Measurements from ENCODE around the gene ZBTB20. TPM values are rescaled to one million over a fixed set of nuclear protein-coding genes. Genes with fewer than 3 reads are reported as not detected.

ZBTB20 gene
- polyA plus RNA-seq, 12 donors = 1.6 to 20.0 (median 3.3) TPM

DNA sequence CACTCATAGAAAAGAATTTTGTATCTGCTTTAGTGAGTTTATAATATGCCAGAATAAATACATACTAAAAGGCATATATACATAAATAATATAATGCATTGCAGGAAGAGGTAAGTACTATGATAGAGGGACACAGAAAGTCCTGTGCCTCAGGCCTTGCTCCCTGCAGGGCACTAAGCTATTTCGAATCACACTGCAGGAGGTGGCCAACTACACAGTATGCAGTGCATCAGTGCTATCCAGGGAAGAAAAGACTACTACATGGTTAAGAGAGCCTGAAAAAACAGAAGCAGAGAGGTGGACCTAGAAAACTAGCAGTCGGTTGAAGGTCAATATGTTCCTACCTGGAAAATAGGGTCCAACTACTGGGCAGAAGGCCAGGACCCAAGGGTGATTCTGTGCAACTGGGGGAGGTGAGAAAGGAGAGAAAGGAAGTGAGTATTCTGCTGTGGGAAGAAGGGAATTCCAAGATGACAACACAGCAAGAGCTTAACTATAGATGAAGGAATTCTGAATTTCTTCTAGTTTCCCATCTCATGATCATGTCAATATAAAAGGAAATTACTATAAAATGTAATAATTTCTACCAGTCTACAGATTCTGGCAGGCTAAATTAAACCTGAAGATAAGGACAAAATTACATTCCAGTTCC is 218.0 kb downstream of the ZBTB20 start:
- DNase-seq = no peak

DNA sequence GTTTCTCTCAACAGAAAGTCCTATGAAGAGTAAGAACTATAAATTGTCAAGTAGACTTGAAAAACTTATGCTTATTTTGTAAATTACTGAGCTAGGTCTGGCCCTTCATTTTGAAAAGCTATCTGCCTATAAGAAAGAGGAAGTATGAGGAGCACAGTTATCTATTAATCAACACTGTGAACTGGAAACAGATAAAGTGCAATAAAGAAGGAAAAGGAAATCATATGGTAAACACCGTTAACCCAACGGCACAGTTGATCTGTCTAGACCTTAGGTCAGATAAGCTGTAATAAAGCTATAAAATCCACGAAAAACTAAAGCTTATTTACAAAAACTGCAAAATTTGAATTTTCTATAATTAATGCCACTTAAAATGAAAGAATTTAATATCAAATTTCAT is 242.5 kb downstream of the ZBTB20 start:
- no peak for DNase-seq

DNA sequence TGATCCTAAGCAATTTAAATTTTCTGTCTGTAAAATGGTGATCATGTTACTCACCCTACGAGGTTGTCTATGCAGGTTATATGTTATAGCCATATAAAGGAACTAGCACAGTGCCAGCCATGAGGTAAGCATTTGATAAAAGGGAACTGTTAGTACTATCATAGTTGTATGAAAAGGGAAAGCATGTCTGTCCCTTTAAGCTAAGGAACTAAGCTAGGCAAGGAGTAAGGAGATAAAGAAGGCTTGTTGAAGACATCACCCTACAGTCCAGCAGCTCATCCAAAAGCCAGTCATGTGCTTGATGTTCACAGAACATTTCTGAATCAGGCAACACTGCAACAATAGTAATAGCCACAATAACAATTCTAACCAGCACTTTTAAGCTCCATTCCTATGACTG is 243.9 kb downstream of the ZBTB20 start:
- DNase-seq = no peak

DNA sequence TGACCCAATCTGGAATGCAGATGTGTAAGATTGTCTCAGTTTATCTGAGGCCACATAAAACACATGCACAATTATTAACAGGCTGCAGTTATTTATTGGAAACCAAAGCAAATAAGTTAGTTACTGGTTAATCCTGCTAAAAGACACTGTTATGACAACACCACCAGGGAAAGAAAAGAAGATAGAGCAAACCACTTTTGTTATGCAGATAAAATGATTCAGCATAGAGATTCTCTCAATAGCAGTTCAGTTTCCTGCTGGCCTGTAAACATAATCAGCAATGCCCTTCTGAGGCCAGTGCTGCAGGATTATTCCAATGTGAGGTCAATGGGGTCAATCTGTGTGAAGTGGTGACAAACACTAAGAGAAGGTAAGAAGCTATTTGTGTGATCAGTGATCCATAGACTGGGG is 244.4 kb downstream of the ZBTB20 start:
- no peak for DNase-seq

DNA sequence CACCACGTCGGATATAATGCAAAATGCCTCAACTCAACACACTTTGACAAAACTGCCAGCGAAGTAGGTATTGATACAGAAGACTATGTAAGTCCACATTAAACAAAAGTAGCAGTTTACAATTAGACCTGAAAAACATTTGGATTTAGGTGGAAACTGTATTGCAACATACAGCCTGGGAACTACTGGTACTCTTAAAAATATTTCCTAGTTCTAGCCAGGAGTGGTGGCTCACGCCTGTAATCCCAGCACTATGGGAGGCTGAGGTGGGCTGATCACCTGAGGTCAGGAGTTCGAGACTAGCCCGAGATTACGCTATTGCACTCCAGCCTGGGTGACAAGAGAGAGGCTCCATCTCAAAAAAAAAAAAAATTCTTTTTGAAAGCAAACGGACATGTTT is 246.2 kb downstream of the ZBTB20 start:
- DNase-seq = no peak

DNA sequence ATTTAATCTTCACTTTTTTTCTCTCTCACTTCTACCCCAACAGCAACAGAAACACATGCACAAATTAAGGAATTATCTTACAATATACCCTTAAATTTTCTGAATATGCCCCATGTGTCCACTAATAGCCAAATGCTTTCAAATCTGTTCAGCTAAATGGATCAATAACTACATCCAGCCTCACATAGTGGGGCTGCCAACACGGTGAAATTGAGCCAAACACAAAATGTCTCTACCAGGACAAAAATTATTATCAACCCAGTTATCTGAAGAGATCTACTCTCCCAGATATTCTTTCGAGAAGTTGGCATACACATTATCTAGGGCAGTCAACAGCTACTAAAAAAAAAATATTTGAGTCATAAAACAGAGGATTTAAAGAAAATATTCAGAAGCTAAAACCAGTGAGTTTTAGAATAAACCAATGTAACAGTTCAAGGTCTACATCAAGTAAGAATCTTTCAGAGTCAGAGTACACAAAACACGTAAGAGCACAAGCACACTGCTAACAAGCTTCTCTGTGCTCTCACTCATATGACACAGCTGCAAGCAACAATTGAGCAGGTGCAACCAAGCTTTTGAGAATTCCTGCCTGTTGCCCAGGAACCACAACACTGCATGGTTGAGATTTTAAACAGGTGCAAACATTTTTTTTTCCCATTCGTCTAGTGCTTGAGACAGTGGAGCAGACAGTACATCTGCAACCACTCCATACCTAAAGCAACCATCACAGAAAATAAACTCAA is 247.7 kb downstream of the ZBTB20 start:
- no peak for DNase-seq

DNA sequence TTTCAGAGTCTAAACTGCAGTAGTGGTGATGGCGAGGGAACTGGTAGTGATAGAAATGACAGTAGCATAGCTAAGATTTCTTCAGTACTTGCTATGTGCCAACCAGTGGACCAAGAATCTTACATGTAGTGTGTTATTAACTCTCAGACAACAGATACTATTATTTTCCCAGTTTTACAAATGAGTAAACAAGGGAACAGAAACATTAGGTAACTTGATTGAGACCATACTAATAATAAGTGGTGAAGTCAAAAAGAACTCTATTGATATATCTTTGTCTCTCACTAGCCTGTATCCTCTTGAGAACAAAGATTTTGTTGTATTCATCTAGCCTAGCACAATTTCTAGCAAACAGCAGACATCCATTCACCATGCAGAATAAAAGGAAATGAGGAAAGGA is 250.1 kb downstream of the ZBTB20 start:
- no peak for DNase-seq

DNA sequence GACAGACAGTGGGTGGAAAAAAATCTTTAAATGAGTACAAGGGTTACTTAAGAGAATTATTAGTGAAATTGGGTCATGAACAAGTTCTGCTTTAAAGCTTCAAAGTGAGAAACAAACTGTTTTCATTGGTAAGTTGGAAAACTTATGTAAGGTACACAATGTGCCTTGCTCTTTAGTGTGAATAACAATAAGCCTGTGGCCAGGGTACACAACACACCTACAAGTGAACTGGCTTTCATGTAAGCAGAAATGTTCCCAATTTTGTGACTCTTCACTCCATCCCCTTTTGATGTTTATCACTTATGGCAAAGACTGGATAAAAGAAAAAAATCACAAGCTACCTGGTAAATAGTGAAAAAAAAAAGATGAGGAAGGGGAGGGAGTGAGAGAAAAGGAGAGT is 253.7 kb downstream of the ZBTB20 start:
- DNase-seq = no peak

DNA sequence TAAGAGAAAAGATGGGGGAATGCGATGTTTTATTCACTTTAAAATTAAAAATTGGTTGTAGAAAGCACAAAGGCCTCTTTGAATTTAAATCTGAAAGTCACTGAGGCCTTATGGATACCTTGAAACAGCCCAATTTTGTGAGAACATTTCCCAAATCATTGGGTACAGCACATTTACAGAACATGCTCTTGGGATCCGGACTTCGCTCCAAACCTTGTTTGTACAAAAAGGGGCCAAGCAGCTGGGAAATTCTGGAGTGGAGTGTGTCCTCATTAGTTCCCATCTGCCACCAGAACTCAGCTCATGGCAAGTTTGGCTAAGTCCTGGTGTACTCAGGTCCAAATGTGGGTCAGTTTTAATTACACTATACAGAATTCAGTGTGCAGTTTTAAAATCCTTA is 254.2 kb downstream of the ZBTB20 start:
- DNase-seq = no peak

DNA sequence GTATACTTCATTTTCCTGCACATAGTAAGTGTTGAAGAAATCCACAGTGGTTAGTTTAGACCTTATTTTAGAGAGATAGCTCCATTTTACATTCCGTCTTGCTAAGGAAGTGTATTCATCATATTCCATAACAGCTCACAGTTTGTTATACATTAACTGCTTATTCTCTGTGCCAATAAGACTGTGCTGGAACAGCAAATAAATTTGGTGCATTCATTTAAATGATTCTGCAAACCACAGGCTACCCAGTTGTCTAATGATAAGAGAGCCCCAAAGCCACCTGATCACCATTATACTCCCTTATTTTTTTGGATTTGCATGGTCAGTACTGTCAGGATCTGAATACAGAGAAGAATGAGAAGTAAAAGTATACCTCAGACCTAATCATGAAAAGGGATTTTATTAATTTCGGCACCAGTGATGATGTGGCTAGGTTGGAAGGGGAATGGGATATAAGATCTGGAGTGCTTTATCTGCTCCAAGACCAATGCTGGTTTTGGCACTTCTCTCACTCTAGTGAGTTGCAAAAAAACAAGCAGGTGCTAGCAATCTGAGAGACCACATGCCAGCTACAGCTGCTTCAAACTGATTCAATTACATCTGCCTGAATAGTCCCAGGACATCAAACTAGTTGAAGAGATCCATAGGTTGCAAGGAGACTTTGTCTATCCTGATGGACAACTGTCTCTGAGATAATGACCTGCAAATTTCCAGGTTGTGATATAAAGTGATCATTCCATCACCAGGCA is 254.8 kb downstream of the ZBTB20 start:
- no peak for DNase-seq

DNA sequence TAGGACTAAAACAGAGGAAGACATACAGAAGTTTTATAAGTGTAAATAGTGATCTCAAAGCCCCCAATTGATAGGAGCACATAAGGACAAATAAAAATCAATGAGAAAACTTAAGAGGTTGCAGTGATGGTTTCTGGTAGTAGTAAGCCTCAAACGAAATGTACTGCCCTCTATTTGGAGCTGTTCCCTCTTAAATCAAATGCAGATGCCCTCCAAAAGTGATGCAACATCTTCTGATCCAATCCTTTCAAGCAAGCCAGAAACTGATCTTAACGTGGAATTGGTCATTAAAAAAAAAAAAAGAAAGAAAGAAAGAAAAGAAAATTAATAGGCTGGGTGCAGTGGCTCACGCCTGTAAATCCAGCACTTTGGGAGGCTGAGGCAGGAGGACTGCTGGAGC is 259.3 kb downstream of the ZBTB20 start:
- no peak for DNase-seq

DNA sequence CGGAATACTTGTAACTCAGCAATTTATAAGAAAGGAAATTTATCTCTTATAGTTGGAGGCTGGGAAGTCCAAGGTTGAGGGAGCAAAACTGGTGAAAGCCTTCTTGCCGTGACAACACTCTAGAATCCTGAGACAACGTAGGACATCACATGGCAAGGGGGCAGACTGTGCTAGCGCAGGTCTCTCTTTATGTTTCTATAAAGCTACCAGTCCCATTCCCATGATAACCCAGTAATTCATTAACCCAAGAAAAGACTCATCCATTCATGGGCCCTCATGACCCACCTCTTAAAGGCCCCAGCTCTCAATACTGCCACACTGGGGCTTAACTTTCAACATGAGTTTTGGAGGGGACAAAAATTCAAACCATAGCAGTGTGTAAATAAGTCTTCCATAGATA is 260.2 kb downstream of the ZBTB20 start:
- no peak for DNase-seq

DNA sequence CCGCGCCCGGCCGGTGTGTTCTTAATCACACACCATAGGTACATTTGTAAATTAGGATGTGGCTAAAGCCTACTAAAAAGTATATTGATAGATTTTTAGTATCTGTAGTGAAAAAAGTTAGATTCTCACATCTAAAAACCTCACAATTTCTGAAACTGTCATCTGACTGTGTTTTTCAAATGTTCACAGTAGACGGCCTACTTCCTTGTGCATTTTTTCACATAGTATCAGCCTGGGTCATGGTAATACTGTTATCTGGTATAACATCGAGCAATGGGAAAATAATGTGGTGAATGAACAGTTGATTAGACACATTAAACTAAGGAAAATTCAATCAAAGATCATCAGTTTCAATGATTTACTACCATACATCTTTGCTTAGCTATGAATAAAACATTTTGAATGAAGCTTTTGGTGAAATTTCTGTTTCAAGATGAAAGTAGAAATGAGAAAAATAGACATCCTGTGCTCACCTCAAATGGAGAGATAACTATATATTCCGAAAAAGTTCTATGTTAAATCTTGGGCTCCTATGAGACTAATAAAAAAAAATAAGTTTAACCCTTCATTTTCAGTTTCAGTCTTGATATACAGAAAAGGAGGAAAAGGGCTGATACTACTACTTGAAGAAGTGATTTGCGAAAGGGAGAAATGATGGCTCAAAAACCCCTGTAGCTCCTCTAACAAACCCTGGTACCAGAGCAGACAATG is 262.7 kb downstream of the ZBTB20 start:
- DNase-seq = no peak

DNA sequence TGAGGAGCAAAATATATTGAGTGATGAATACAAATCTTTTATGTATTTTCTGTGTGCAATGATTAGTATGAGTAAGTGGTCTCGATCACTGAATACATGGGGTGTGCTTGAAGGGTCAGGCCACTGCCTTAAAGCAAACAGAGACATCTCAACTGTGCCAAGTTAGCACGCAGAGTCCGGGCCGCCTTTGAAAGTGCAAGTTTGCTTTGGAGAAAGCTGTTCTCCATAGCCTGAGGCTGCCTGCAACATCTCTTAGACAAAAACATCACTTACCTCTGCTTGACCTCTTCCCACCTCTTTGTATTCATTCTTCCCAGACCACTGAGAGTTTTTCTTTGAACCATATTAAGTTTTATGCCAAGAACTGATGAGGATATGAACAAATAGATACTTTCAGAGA is 267.0 kb downstream of the ZBTB20 start:
- DNase-seq = no peak

DNA sequence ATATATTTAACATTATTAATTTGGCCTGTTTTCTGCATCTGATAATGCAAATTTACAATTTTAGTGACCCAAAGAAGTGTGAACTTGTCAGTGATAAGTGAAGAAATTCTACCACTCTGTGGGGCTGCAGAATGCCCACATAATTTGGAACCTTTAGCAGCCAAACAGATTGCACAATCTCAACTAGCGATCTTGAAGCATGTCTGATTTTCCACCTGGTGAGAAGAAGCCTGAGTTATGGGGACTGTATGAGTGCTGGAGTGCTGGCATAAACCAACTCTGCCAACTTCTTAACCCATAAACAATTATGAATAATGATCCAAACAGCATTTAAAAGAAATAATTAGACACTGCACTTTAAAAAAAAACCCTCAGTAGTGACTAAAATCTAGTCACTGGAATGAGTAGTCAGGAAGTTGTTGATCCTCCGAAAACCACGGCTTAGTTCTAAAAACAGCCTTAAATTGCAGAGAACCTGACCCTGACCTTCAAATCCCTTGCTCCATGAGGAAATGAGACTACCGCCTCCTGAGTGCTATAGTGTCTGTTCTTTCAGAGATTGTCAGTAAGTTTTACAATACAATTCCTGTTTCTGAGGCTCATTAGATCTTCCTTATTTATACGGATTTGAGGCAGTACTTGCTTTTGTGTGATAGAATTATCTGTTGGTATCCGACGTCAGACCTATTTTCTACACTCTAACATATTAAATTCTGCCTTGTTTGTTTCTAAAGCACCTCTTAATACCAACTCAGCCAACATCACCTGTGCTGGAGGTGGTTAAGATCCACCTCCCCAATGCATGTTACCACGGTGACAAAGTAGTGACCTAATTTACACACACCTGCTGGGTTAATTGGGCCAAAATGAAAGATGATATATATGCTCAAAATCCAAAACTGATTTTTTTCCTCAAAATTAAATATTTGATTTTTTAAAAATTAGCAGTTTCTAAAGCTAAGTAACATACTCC is 267.7 kb downstream of the ZBTB20 start:
- no peak for DNase-seq

DNA sequence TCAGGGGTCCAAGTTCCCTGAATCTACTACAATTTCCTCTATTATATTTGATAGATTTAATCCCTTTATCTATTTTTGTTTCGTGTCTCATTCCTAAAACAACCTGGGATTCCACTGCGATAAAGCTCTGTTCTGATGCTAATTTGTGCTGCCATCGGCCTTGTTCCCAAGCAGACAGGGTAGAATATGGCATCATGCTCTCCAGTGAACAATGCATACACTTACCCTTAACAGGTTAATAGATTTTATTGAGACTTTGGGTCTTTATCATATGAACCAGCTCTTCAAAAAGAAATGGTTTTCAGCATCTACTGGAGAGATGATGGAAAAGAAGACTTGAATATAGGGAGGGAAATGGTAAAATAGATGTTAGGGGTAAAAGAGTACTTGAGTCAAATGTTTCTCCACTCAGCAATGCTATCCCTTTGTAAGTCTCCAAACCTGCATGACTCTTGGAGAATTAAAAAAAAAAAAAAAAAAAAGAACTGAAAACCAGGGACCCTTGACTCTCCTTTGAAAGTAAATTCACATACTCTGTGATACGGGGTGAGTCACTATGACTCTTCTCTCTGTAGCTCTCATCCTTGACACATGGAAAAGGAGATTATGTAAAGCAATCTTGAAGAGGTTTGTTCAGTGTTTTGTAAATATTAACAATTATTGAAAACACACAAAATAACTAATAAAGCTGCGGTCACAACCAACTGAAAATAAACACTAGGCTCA is 268.8 kb downstream of the ZBTB20 start:
- no peak for DNase-seq

DNA sequence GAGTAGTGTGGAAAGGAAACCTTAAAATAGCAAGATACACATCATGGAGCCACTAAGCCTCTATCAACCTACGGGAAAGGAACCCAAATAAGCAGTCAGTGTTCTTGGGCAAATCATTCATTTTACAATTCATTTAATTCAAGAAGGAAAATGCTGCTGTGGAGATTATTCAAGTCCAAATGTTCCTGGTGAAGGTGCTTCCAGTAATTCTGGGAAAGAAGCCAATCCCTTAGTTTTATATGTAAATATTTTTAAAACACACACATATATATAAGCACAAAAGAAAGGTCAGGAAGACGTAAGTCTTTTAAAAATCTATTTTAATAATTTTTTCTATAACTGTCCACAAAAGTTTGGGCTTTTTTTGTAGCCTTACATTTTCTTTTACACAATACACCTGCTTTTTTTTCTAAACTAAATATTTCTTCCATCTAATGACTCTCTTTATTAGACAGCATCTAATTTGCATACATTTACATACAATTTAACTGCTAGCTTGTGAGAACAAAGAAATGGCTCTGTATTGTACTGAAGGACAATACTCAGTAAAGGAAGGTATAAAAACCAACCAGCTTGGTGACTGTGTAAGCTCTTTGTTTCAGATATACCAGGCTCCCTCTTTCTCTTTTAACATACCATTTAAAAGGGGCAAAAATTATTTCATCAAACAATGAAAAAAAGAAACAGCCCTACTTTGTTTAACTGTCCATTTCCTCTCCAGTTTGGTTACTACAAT is 269.5 kb downstream of the ZBTB20 start:
- DNase-seq = no peak

DNA sequence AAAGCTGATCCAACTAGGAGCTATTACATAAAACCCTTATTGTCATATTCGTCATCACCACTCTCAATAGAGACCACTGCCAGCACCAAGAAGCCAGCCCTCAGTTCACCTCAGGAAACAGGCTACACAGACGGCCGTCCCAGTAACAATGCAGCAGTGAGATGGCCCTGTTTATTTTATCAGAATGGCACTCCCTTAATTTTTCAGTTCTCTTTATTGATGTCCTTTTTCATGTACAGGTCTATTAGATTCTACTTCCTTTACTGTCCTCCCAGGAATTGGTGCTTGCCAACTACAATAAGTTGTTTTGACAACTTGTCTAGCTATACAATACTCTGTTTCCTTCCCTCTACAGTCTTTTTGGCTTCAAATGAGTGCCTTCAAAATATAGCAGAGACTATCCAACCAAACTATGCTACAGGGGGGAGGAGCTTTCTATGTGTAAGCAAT is 272.5 kb downstream of the ZBTB20 start:
- DNase-seq = no peak

DNA sequence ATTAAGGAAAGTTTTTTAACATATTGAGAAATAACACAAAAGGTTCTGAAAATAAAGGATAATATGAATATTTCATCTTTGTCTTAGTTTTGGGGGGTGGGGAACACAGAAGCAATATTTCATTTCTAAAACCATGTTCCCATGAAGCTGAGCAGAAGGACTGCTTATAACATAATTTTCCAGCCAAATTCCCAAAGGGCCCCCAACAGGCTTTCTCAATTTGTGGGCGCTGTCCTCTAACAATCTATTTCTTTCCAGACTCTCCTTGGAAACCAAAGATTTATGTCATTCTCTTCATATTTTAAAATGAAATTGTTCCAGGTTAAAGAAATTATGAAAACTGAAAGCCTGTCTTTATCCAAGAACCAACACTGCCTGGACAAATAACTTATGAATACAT is 273.5 kb downstream of the ZBTB20 start:
- no peak for DNase-seq

DNA sequence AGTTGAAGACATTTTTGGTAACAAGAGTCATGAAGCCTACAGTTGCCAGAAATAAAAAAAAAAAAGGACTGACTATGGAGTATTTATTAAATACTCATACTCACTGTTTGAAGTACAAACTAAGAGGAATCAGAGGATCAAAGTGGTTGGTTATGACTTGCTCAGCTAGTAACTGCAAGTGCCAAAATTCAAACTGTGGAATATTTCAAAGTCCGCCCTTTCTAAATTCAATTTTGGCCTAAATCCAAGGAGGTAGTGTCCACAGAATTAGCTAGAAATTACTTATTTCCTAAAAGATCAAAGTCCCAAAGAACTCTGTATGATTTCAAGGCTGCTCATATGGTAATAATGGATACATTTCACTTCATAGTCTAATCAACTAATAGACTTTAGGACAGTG is 274.5 kb downstream of the ZBTB20 start:
- DNase-seq = no peak

Measured in muscle of arm (tissue), 12 donors.